HepG2 (cell line): ENCODE data around the gene NARF. TPM values are rescaled to one million over a fixed set of nuclear protein-coding genes. Genes with fewer than 3 reads are reported as not detected.
A peak's percentile ranks its signal among the peaks of the same experiment; 100 is the strongest.

Experiments
- CBX5 ChIP-seq: sonication (generic); formaldehyde crosslinking; IDR thresholded peaks from 2 replicates; pipeline ENCODE4 v1.4.0; 2020; ENCODE audit warnings: missing genetic modification reagents, borderline replicate concordance
- EP300 ChIP-seq, 3 experiments: sonication (generic) in 1 of 3; formaldehyde crosslinking in 1 of 3; IDR thresholded peaks; 2 replicates each; pipeline versions ENCODE4 v1.5.1 to v1.6.1; 2011 to 2020; ENCODE audit warnings: low read depth in 2 of 3, low read length in 2 of 3, borderline replicate concordance in 1 of 3, improper control_type of control experiment in 1 of 3, mild to moderate bottlenecking in 1 of 3, missing genetic modification reagents in 1 of 3, moderate library complexity in 1 of 3
- HIC2 ChIP-seq: sonication (generic); formaldehyde crosslinking; IDR thresholded peaks from 2 replicates; pipeline ENCODE4 v1.9.0; 2022; ENCODE audit warnings: low read depth, missing genetic modification reagents
- SMC3 ChIP-seq: IDR thresholded peaks from 2 replicates; pipeline ENCODE4 v1.6.1; 2011; ENCODE audit warnings: low read length, improper control_type of control experiment
- STAG1 ChIP-seq: sonication (generic); formaldehyde crosslinking; IDR thresholded peaks from 2 replicates; pipeline ENCODE4 v1.4.0; 2020; ENCODE audit warnings: missing genetic modification reagents
- ZBTB33 ChIP-seq: sonication (generic); formaldehyde crosslinking; IDR thresholded peaks from 2 replicates; pipeline ENCODE4 v1.4.0; 2020; ENCODE audit warnings: missing genetic modification reagents
- ZNF282 ChIP-seq: fragments of 450-650 bp; IDR thresholded peaks from 2 replicates; pipeline ENCODE4 v1.6.1; 2018; ENCODE audit not compliant: partially characterized antibody
- ZNF546 ChIP-seq: sonication (generic); formaldehyde crosslinking; conservative IDR thresholded peaks from 2 replicates; pipeline ENCODE4 v1.8.1; 2023; ENCODE audit warnings: mild to moderate bottlenecking, missing genetic modification reagents
- ZNF768 ChIP-seq: sonication (generic); formaldehyde crosslinking; IDR thresholded peaks from 2 replicates; pipeline ENCODE4 v1.4.0; 2020; ENCODE audit warnings: missing genetic modification reagents
- polyA plus RNA-seq, 8 experiments: library from polyadenylated mRNA; depleted of rRNA in 3 of 8; stranded (reverse) in 7 of 8; unstranded in 1 of 8; fragments of >200 nt; fragmentation: Illumina TruSeq in 4 of 8; extraction: Trizol in 4 of 8; gene quantifications; 2 replicates each; pipeline versions ENCODE4 v1.2.1 to v1.2.3, GENCODE V29; 2011 to 2016; ENCODE audit warnings: low read depth in 4 of 8, missing spikeins in 1 of 8, mixed read lengths in 1 of 8; ENCODE audit not compliant: insufficient read depth in 1 of 8
- total RNA-seq, 5 experiments: library from RNA; depleted of rRNA; stranded (reverse); fragments of >200 nt; fragmentation: Illumina TruSeq; extraction: Trizol; gene quantifications; 2 replicates each; pipeline ENCODE4 v1.2.3, GENCODE V29; 2016; ENCODE audit warnings: low read depth in 1 of 5

NARF gene
- total and polyA plus RNA-seq, 2 of the 13 experiments (the other 11 are each of a cell fraction or from before 2014, with no cell fraction given): 61.1 to 144 TPM

GRCh38 chr17:82528484-82529265 lies 70.1 kb downstream of the NARF start (continued):
- TF ChIP-seq EP300 (IDR thresholded peaks at IDR 0.05; ENCODE audit: low read depth in 2 of 2, low read length in 2 of 2): no peak
- TF ChIP-seq EP300 (CRISPR knock-in tag; IDR thresholded peaks at IDR 0.05; ENCODE audit: borderline replicate concordance): 0 out of 2 replicates have a peak, but pooled peaks have one; percentile 19
- TF ChIP-seq ZBTB33 (CRISPR knock-in tag): peak; percentile 87
- TF ChIP-seq HIC2 (CRISPR knock-in tag): peak; percentile 58; the same call in 1 of the 2 replicates
- peak; percentile 24; the same call in 1 of the 2 replicates for TF ChIP-seq STAG1
- TF ChIP-seq CBX5 (CRISPR knock-in tag): 0 out of 2 replicates have a peak, but pooled peaks have one; percentile 28
- TF ChIP-seq ZNF282: no peak
- TF ChIP-seq ZNF546 (CRISPR knock-in tag): 0 out of 2 replicates have a peak, but pooled peaks have one; percentile 18
- TF ChIP-seq ZNF768 (CRISPR knock-in tag): peak; percentile 69
- 0 out of 2 replicates have a peak, but pooled peaks have one; percentile 17 for TF ChIP-seq SMC3
- TF ChIP-seq, all 625 proteins: peak for 16
